Cardiac muscle cell (in vitro differentiated cells and primary cell): Measurements from ENCODE around the gene MZF1. TPM values are rescaled to one million over a fixed set of nuclear protein-coding genes. Genes with fewer than 3 reads are reported as not detected.

Experiments
- DNase-seq, 2 donors: peaks; one replicate each; pipeline versions ENCODE4 v3.0.0 to v3.0.0-alpha.2; 2010 to 2017; ENCODE audit warnings: low read depth in 1 of 2, low spot score in 1 of 2
- H3K27ac ChIP-seq: fragments of 200-600 bp; sonication (generic); 2 replicates; pipeline ENCODE4 v1.5.1; 2016
- H3K27me3 ChIP-seq: fragments of 200-600 bp; sonication (generic); 2 replicates; pipeline ENCODE4 v1.6.0; 2016; ENCODE audit warnings: control low read depth
- H3K36me3 ChIP-seq: fragments of 200-600 bp; sonication (generic); 2 replicates; pipeline ENCODE4 v1.5.1; 2016; ENCODE audit warnings: control low read depth
- H3K4me1 ChIP-seq: fragments of 200-600 bp; sonication (generic); 2 replicates; pipeline ENCODE4 v1.8.1; 2017; ENCODE audit warnings: low read depth, mild to moderate bottlenecking, mixed run types
- H3K4me3 ChIP-seq: fragments of 200-600 bp; sonication (generic); 2 replicates; pipeline ENCODE4 v1.5.1; 2016; ENCODE audit warnings: mild to moderate bottlenecking
- H3K9me3 ChIP-seq: fragments of 200-600 bp; sonication (generic); 2 replicates; pipeline ENCODE4 v1.5.1; 2017; ENCODE audit warnings: low read depth, mild to moderate bottlenecking, control low read depth
- CTCF ChIP-seq: IDR thresholded peaks from 2 replicates; pipeline ENCODE4 v1.5.1; 2012; ENCODE audit warnings: low read depth, mild to moderate bottlenecking, low read length
- polyA plus RNA-seq: library from polyadenylated mRNA; unstranded; fragments of >200 nt; fragmentation: Nextera tagmentation; extraction: Ambion mirVana; gene quantifications from 2 replicates; pipeline ENCODE4 v1.2.1, GENCODE V29; 2016
- total RNA-seq: library from RNA; depleted of rRNA; stranded (reverse); fragments of >200 nt; gene quantifications from 2 replicates; pipeline ENCODE4 v1.2.3, GENCODE V29; 2016

MZF1 gene
- total and polyA plus RNA-seq, 2 experiments from 2014 or later = 34.7 to 51.1 TPM

- Histone ChIP-seq H3K36me3 (peaks cover 9% of the 10 kb centered on the region), H3K9me3 (no peaks in the 10 kb centered on the region), H3K27me3 (no peaks in the 10 kb centered on the region), H3K27ac (peak overlapping the region; percentile 99), H3K4me1 (peaks cover 30% of the 10 kb centered on the region), H3K4me3 (peak overlapping the region; percentile 56)
- no peak for TF ChIP-seq CTCF
- no peak for DNase-seq
These were observed 15.7 kb downstream of the MZF1 start for GRCh38 chr19:58557221-58558065.

GRCh38 chr19:58556622-58557220, 16.4 kb downstream of the MZF1 start:
- Histone ChIP-seq H3K27ac (peak overlapping the region; percentile 99), H3K9me3 (no peaks in the 10 kb centered on the region)
- no peak for TF ChIP-seq CTCF

GRCh38 chr19:58555920-58556621, 17.1 kb downstream of the MZF1 start:
- Histone ChIP-seq H3K36me3 (peaks cover 17% of the 10 kb centered on the region), H3K27me3 (no peaks in the 10 kb centered on the region), H3K4me1 (peaks cover 26% of the 10 kb centered on the region), H3K27ac (peak overlapping the region; percentile 99), H3K4me3 (no peak overlapping the region), H3K9me3 (no peaks in the 10 kb centered on the region)
- no peak for DNase-seq
- TF ChIP-seq CTCF = no peak

More at GRCh38 chr19:58556622-58557220, 16.4 kb downstream of the MZF1 start:
- no peak for DNase-seq
- H3K27me3 ChIP-seq = no peaks in the 10 kb centered on the region
- H3K4me3 ChIP-seq = peak overlapping the region; percentile 56
- peaks cover 26% of the 10 kb centered on the region for H3K4me1 ChIP-seq
- peaks cover 11% of the 10 kb centered on the region for H3K36me3 ChIP-seq

- H3K4me1 ChIP-seq = peaks cover 26% of the 10 kb centered on the region
- TF ChIP-seq CTCF = no peak
- peaks cover 23% of the 10 kb centered on the region for H3K36me3 ChIP-seq
- no peaks in the 10 kb centered on the region for H3K9me3 ChIP-seq
- DNase-seq = no peak
- peak overlapping the region; percentile 51 for H3K4me3 ChIP-seq
- H3K27me3 ChIP-seq = no peaks in the 10 kb centered on the region
- peak overlapping the region; percentile 90 for H3K27ac ChIP-seq
These were observed 17.7 kb downstream of the MZF1 start for GRCh38 chr19:58555369-58555885.
